Muscle of leg (tissue), 11 donors: ENCODE measurements around the gene RABGGTA. TPM values are rescaled to one million over a fixed set of nuclear protein-coding genes. Genes with fewer than 3 reads are reported as not detected.
A peak's percentile ranks its signal among the peaks of the same experiment; 100 is the strongest.

Source experiments
- DNase-seq: peaks from one replicate; pipeline ENCODE4 v3.0.0; 2013
- H3K27ac ChIP-seq: one replicate; pipeline ENCODE4 v1.5.1; 2013; ENCODE audit warnings: mild to moderate bottlenecking, low read length, control low read depth
- H3K27me3 ChIP-seq: one replicate; pipeline ENCODE4 v1.6.1; 2013; ENCODE audit warnings: low read length; ENCODE audit not compliant: control insufficient read depth, insufficient read depth
- H3K36me3 ChIP-seq: one replicate; pipeline ENCODE4 v1.6.1; 2013; ENCODE audit warnings: low read length; ENCODE audit not compliant: control insufficient read depth, insufficient read depth
- H3K4me1 ChIP-seq: one replicate; pipeline ENCODE4 v1.6.1; 2013; ENCODE audit warnings: low read length; ENCODE audit not compliant: control insufficient read depth, insufficient read depth
- H3K4me3 ChIP-seq: one replicate; pipeline ENCODE4 v1.5.1; 2013; ENCODE audit warnings: low read length, control low read depth
- H3K9me3 ChIP-seq: replicated peaks from 2 replicates; pipeline ENCODE4 v1.6.1; 2013; ENCODE audit warnings: low read depth, low read length; ENCODE audit not compliant: control insufficient read depth
- WGBS: methylation state at CpG from one replicate; pipeline ENCODE4 v1.1.5; 2013; ENCODE audit warnings: missing lambda C conversion rate; ENCODE audit not compliant: insufficient coverage; 5-methylcytosine and 5-hydroxymethylcytosine counted together
- polyA plus RNA-seq, 8 donors: library from polyadenylated mRNA; unstranded; fragments of 120-200 nt; gene quantifications; one replicate each; pipeline versions ENCODE4 v1.2.1 to v1.2.3, GENCODE V29; 2013; ENCODE audit warnings: inconsistent platforms in 1 of 8, low replicate concordance in 1 of 8; ENCODE audit not compliant: insufficient read length in 8 of 8, insufficient read depth in 1 of 8
- total RNA-seq: library from RNA; stranded (reverse); fragments of 120-200 nt; gene quantifications from one replicate; pipeline ENCODE4 v1.2.4, GENCODE V29; 2013

RABGGTA gene
- total and polyA plus RNA-seq, 9 donors = 8.5 to 21.5 (median 12.8) TPM

GRCh38 chr14:24279301-24280186 is 8.1 kb upstream of the RABGGTA start:
- 59% methylated on average over 6 of the region's 11 CpGs for WGBS
- no peaks in the 10 kb centered on the region for H3K9me3 ChIP-seq
- DNase-seq = no peak
- H3K4me1 ChIP-seq = peaks cover 12% of the 10 kb centered on the region
- H3K36me3 ChIP-seq = no peaks in the 10 kb centered on the region
- H3K27me3 ChIP-seq = no peaks in the 10 kb centered on the region
- H3K27ac ChIP-seq = no peak overlapping the region
- H3K4me3 ChIP-seq = no peak overlapping the region

GRCh38 chr14:24278424-24278823 is 7.0 kb upstream of the RABGGTA start:
- no peaks in the 10 kb centered on the region for H3K27me3 ChIP-seq
- H3K4me1 ChIP-seq = peaks cover 3% of the 10 kb centered on the region
- H3K4me3 ChIP-seq = no peak overlapping the region
- no peaks in the 10 kb centered on the region for H3K9me3 ChIP-seq
- H3K36me3 ChIP-seq = no peaks in the 10 kb centered on the region
- no peak for DNase-seq
- 90% methylated on average over 5 of the region's 5 CpGs for WGBS
- no peak overlapping the region for H3K27ac ChIP-seq

- Histone ChIP-seq H3K27ac (no peak overlapping the region), H3K4me1 (peaks cover 3% of the 10 kb centered on the region)
- 81% methylated on average over 9 of the region's 11 CpGs for WGBS
Observed at GRCh38 chr14:24277606-24278321, 6.4 kb upstream of the RABGGTA start.

GRCh38 chr14:24277071-24277470 is 5.7 kb upstream of the RABGGTA start:
- H3K27ac ChIP-seq = no peak overlapping the region
- H3K27me3 ChIP-seq = no peaks in the 10 kb centered on the region
- H3K4me3 ChIP-seq = no peak overlapping the region
- peaks cover 3% of the 10 kb centered on the region for H3K4me1 ChIP-seq
- no peak for DNase-seq
- H3K9me3 ChIP-seq = no peaks in the 10 kb centered on the region
- no peaks in the 10 kb centered on the region for H3K36me3 ChIP-seq
- WGBS = 94% methylated on average over 6 of the region's 6 CpGs

More at GRCh38 chr14:24277606-24278321, 6.4 kb upstream of the RABGGTA start:
- H3K36me3 ChIP-seq = no peaks in the 10 kb centered on the region
- peak; percentile 31 for DNase-seq
- no peak overlapping the region for H3K4me3 ChIP-seq
- no peaks in the 10 kb centered on the region for H3K9me3 ChIP-seq
- no peaks in the 10 kb centered on the region for H3K27me3 ChIP-seq

- Histone ChIP-seq H3K36me3 (peaks cover 2% of the 10 kb centered on the region), H3K27ac (no peak overlapping the region), H3K27me3 (no peaks in the 10 kb centered on the region), H3K4me3 (no peak overlapping the region), H3K4me1 (peaks cover 9% of the 10 kb centered on the region), H3K9me3 (no peaks in the 10 kb centered on the region)
- DNase-seq = peak; percentile 43
- 79% methylated on average over 3 of the region's 3 CpGs for WGBS
Observed at GRCh38 chr14:24274101-24274543, 2.7 kb upstream of the RABGGTA start.

- WGBS = no CpG with 5 or more reads among the region's 3 CpGs
- H3K4me3 ChIP-seq = no peak overlapping the region
- no peak for DNase-seq
- H3K9me3 ChIP-seq = no peaks in the 10 kb centered on the region
- peaks cover 9% of the 10 kb centered on the region for H3K4me1 ChIP-seq
- H3K27me3 ChIP-seq = no peaks in the 10 kb centered on the region
- H3K27ac ChIP-seq = no peak overlapping the region
- peaks cover 9% of the 10 kb centered on the region for H3K36me3 ChIP-seq
Observed at GRCh38 chr14:24273422-24273998, 2.1 kb upstream of the RABGGTA start.

GRCh38 chr14:24272467-24272866 is 1.1 kb upstream of the RABGGTA start:
- WGBS = 79% methylated on average over 2 of the region's 2 CpGs
- Histone ChIP-seq H3K27ac (no peak overlapping the region), H3K4me1 (peaks cover 9% of the 10 kb centered on the region)

GRCh38 chr14:24271834-24272263 is 452 bp upstream of the RABGGTA start:
- DNase-seq = no peak
- WGBS = 36% methylated on average over 2 of the region's 3 CpGs
- peak overlapping the region; percentile 45 for H3K27ac ChIP-seq

More at GRCh38 chr14:24272467-24272866, 1.1 kb upstream of the RABGGTA start:
- Histone ChIP-seq H3K27me3 (no peaks in the 10 kb centered on the region), H3K9me3 (no peaks in the 10 kb centered on the region), H3K36me3 (peaks cover 15% of the 10 kb centered on the region), H3K4me3 (no peak overlapping the region)
- no peak for DNase-seq

GRCh38 chr14:24270537-24271133 is 762 bp downstream of the RABGGTA start:
- 7% methylated on average over 10 of the region's 13 CpGs for WGBS
- H3K27ac ChIP-seq = peak overlapping the region; percentile 87
- DNase-seq = no peak
- peaks cover 30% of the 10 kb centered on the region for H3K36me3 ChIP-seq
- H3K4me1 ChIP-seq = peaks cover 9% of the 10 kb centered on the region
- H3K9me3 ChIP-seq = no peaks in the 10 kb centered on the region
- H3K4me3 ChIP-seq = peak overlapping the region; percentile 67
- H3K27me3 ChIP-seq = no peaks in the 10 kb centered on the region

More at GRCh38 chr14:24271834-24272263, 452 bp upstream of the RABGGTA start:
- Histone ChIP-seq H3K4me1 (peaks cover 9% of the 10 kb centered on the region), H3K9me3 (no peaks in the 10 kb centered on the region), H3K27me3 (no peaks in the 10 kb centered on the region), H3K4me3 (peak overlapping the region; percentile 67), H3K36me3 (peaks cover 21% of the 10 kb centered on the region)
